Large intestine (tissue), 3 donors: Measurements from ENCODE around the gene HEXD. TPM values are rescaled to one million over a fixed set of nuclear protein-coding genes. Genes with fewer than 3 reads are reported as not detected.

Source experiments
- DNase-seq, 2 donors: peaks; one replicate each; pipeline versions ENCODE4 v3.0.0 to v3.0.0-alpha.2; 2013
- H3K27ac ChIP-seq: one replicate; pipeline ENCODE4 v1.5.1; 2013; ENCODE audit warnings: low read length
- H3K27me3 ChIP-seq: 2 replicates; pipeline ENCODE4 v1.6.1; 2013; ENCODE audit warnings: low read length; ENCODE audit not compliant: control insufficient read depth, insufficient read depth
- H3K36me3 ChIP-seq: 2 replicates; pipeline ENCODE4 v1.6.1; 2013; ENCODE audit warnings: low read length; ENCODE audit not compliant: control insufficient read depth, insufficient read depth
- H3K4me1 ChIP-seq: one replicate; pipeline ENCODE4 v1.6.1; 2013; ENCODE audit warnings: low read length; ENCODE audit not compliant: control insufficient read depth, insufficient read depth
- H3K4me3 ChIP-seq: one replicate; pipeline ENCODE4 v1.5.1; 2013; ENCODE audit warnings: low read length
- H3K9me3 ChIP-seq: one replicate; pipeline ENCODE4 v1.6.1; 2013; ENCODE audit warnings: mild to moderate bottlenecking, low read depth, low read length, moderate library complexity; ENCODE audit not compliant: control insufficient read depth
- WGBS: methylation state at CpG from one replicate; pipeline ENCODE4 v1.1.5; 2013; ENCODE audit warnings: low lambda C conversion rate; ENCODE audit not compliant: insufficient coverage; 5-methylcytosine and 5-hydroxymethylcytosine counted together
- polyA plus RNA-seq: library from polyadenylated mRNA; unstranded; fragments of 120-200 nt; gene quantifications from one replicate; pipeline ENCODE4 v1.2.1, GENCODE V29; 2013

Gene HEXD
- polyA plus RNA-seq, 1 donor = 50.4 TPM

GRCh38 chr17:82475458-82475857 is 57.3 kb downstream of the HEXD start:
- no CpG with 5 or more reads among the region's 8 CpGs for WGBS
- H3K36me3 ChIP-seq = peaks cover 60% of the 10 kb centered on the region
- H3K27ac ChIP-seq = no peak overlapping the region

GRCh38 chr17:82477934-82478333 is 59.8 kb downstream of the HEXD start:
- no peak for DNase-seq
- WGBS = no CpG with 5 or more reads among the region's 8 CpGs
- H3K27me3 ChIP-seq = no peaks in the 10 kb centered on the region
- no peaks in the 10 kb centered on the region for H3K4me1 ChIP-seq
- no peak overlapping the region for H3K27ac ChIP-seq
- peaks cover 68% of the 10 kb centered on the region for H3K36me3 ChIP-seq
- H3K9me3 ChIP-seq = no peaks in the 10 kb centered on the region
- H3K4me3 ChIP-seq = no peak overlapping the region

More at GRCh38 chr17:82475458-82475857, 57.3 kb downstream of the HEXD start:
- no peak for DNase-seq
- Histone ChIP-seq H3K4me3 (no peak overlapping the region), H3K27me3 (no peaks in the 10 kb centered on the region), H3K4me1 (no peaks in the 10 kb centered on the region), H3K9me3 (no peaks in the 10 kb centered on the region)

- H3K4me1 ChIP-seq = no peaks in the 10 kb centered on the region
- peaks cover 75% of the 10 kb centered on the region for H3K36me3 ChIP-seq
- no peaks in the 10 kb centered on the region for H3K27me3 ChIP-seq
- no peak overlapping the region for H3K27ac ChIP-seq
- H3K4me3 ChIP-seq = no peak overlapping the region
- DNase-seq = no peak
- WGBS = no CpG with 5 or more reads among the region's 5 CpGs
- no peaks in the 10 kb centered on the region for H3K9me3 ChIP-seq
Observed at GRCh38 chr17:82479602-82480001, 61.5 kb downstream of the HEXD start.

GRCh38 chr17:82480318-82480717 is 62.2 kb downstream of the HEXD start:
- no CpG with 5 or more reads among the region's 9 CpGs for WGBS
- H3K36me3 ChIP-seq = peaks cover 73% of the 10 kb centered on the region
- DNase-seq = no peak

GRCh38 chr17:82483204-82483660 is 65.1 kb downstream of the HEXD start:
- Histone ChIP-seq H3K4me1 (no peaks in the 10 kb centered on the region), H3K27me3 (no peaks in the 10 kb centered on the region), H3K27ac (no peak overlapping the region), H3K9me3 (no peaks in the 10 kb centered on the region), H3K36me3 (peaks cover 83% of the 10 kb centered on the region), H3K4me3 (no peak overlapping the region)
- WGBS = no CpG with 5 or more reads among the region's 6 CpGs
- no peak for DNase-seq

More at GRCh38 chr17:82480318-82480717, 62.2 kb downstream of the HEXD start:
- Histone ChIP-seq H3K27ac (no peak overlapping the region), H3K4me1 (no peaks in the 10 kb centered on the region), H3K9me3 (no peaks in the 10 kb centered on the region), H3K4me3 (no peak overlapping the region), H3K27me3 (no peaks in the 10 kb centered on the region)

- Histone ChIP-seq H3K4me3 (no peak overlapping the region), H3K27me3 (no peaks in the 10 kb centered on the region), H3K36me3 (peaks cover 80% of the 10 kb centered on the region), H3K9me3 (no peaks in the 10 kb centered on the region), H3K27ac (no peak overlapping the region), H3K4me1 (no peaks in the 10 kb centered on the region)
- no peak for DNase-seq
- no CpG with 5 or more reads among the region's 9 CpGs for WGBS
Observed at GRCh38 chr17:82483836-82484235, 65.7 kb downstream of the HEXD start.

GRCh38 chr17:82486231-82487094 is 68.3 kb downstream of the HEXD start:
- H3K27me3 ChIP-seq = no peaks in the 10 kb centered on the region
- H3K27ac ChIP-seq = no peak overlapping the region
- no peak for DNase-seq
- no peaks in the 10 kb centered on the region for H3K9me3 ChIP-seq
- peaks cover 63% of the 10 kb centered on the region for H3K36me3 ChIP-seq
- no peak overlapping the region for H3K4me3 ChIP-seq
- no CpG with 5 or more reads among the region's 13 CpGs for WGBS
- H3K4me1 ChIP-seq = no peaks in the 10 kb centered on the region

- Histone ChIP-seq H3K4me1 (no peaks in the 10 kb centered on the region), H3K27me3 (no peaks in the 10 kb centered on the region), H3K4me3 (no peak overlapping the region), H3K9me3 (no peaks in the 10 kb centered on the region), H3K27ac (no peak overlapping the region), H3K36me3 (peaks cover 50% of the 10 kb centered on the region)
- whole genome bisulfite sequencing = 73% methylated on average over 2 of the region's 14 CpGs
- DNase-seq = no peak
Observed at GRCh38 chr17:82487910-82488309, 69.8 kb downstream of the HEXD start.

- H3K9me3 ChIP-seq = no peaks in the 10 kb centered on the region
- H3K4me1 ChIP-seq = no peaks in the 10 kb centered on the region
- H3K36me3 ChIP-seq = peaks cover 38% of the 10 kb centered on the region
- DNase-seq = no peak
- no peaks in the 10 kb centered on the region for H3K27me3 ChIP-seq
- no peak overlapping the region for H3K27ac ChIP-seq
- WGBS = no CpG with 5 or more reads among the region's 8 CpGs
- no peak overlapping the region for H3K4me3 ChIP-seq
Observed at GRCh38 chr17:82489117-82489516, 71.0 kb downstream of the HEXD start.

GRCh38 chr17:82489851-82490511 is 71.8 kb downstream of the HEXD start:
- Histone ChIP-seq H3K4me1 (no peaks in the 10 kb centered on the region), H3K36me3 (peaks cover 29% of the 10 kb centered on the region), H3K27ac (no peak overlapping the region), H3K9me3 (no peaks in the 10 kb centered on the region), H3K27me3 (no peaks in the 10 kb centered on the region), H3K4me3 (no peak overlapping the region)
- no CpG with 5 or more reads among the region's 21 CpGs for WGBS
- no peak for DNase-seq
